HG03575 (cell line): Measurements from ENCODE around the gene MBD3L1.

Source experiments
- ATAC-seq: cut with Tn5 transposase; IDR thresholded peaks from one replicate; pipeline ENCODE4 v1.9.1; 2021; ENCODE audit not compliant: unreplicated experiment, insufficient number of reproducible peaks, low FRiP score; ENCODE audit errors: extremely low read depth

The MBD3L1 gene

DNA sequence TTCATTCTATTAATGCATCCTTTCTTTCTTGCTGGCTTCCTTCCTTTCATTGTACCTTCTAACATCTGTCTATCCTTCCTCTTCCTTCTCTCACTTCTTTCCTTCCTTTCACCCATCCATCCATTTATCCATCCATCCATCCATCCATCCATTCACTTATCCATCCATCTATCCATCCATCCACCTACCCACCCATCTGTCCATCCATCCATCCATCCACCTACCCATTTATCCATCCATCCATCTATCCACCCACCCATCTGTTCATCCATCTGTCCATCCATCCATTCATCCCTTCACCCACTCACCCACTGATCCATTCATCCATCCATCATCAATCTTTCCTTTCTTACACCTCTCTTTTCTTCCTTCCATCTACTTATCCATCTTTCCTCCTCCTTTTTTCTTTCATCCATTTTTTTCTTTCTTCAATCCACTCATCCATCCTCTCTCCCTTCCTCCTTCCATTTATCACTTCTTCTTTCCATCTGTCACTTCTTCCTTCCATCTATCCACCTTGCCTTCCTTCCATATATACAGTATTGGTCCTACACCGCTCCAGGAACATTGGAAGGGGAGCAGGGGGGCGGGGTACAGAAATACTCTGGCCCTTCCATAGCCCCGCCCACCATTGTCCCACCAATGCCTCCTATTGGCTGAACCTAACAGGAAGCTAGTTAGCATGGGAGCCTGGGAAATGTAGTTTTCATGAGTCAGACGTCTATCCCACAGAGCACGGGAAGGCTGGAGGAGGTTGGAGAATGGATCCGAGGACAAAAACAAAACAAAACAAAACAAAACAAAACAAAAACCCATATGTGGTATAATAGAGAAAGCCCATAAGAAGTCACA, 45.9 kb downstream of the MBD3L1 start:
- no peak for ATAC-seq

- ATAC-seq, result no peak
Observed at GRCh38 chr19:8880868-8881488, 48.8 kb downstream of the MBD3L1 start.

DNA sequence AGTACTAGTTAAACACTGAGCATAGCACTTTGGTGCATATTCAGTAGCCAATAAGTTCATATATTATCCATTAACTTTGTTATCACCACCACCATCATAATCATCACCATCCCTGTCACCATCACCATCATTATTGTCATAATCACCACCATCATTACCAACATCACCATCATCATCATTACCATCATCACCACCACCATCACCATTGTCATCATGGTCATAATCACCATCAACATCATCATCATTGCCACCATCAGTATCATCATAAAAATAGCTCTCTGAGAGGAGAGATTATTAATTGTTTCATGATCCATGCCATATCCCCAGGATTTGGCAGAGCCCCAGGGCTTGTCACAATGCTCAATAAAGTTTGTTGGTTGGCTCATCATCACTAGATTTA, 49.3 kb downstream of the MBD3L1 start:
- ATAC-seq, result no peak

GRCh38 chr19:8884416-8884815, 52.2 kb downstream of the MBD3L1 start:
- ATAC-seq, result no peak

DNA sequence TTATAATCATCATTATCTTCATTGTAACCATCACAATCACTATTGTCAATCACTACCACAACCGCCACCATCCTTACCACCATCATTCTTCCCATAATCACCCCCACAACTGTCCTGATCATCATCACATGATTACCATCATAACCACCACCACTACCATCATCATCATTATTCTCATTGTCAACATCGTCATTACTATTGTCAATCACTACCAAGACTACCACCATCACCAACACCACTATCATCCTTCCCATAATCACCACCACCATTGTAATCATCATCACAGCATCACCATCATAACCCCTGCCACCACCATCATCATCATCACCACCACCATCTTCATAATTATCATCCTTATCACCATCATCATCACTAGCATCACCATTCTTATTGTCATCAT, 55.2 kb downstream of the MBD3L1 start:
- no peak for ATAC-seq

GRCh38 chr19:8890260-8890659, 58.1 kb downstream of the MBD3L1 start:
- ATAC-seq, result no peak
